RWPE1 (cell line): ENCODE results near the gene MFNG.

Experiments
- CTCF ChIA-PET: fragments of 350-600 bp; sonication (Branson Sonifier 250); formaldehyde crosslinking; extraction: SDS; loops from one replicate; lab custom pipeline; 2021; lab: Yijun Ruan, JAX
- POLR2A ChIA-PET: fragments of 400-600 bp; formaldehyde crosslinking; extraction: SDS; loops from one replicate; lab custom pipeline; 2020; ENCODE audit warnings: antibody characterized with exemption; ENCODE audit not compliant: low non-redundant PET; lab: Yijun Ruan, JAX
- DNase-seq: peaks from one replicate; pipeline ENCODE4 v3.0.0; 2012; ENCODE audit warnings: low spot score
- H3K27ac ChIP-seq: fragments of 450-650 bp; 2 replicates; pipeline ENCODE4 v1.5.1; 2017
- TF ChIP-seq, protein P1 (sequence below): fragments of 450-650 bp; conservative IDR thresholded peaks from 2 replicates; pipeline ENCODE4 v1.5.1; 2017; ENCODE audit warnings: low read depth, mild to moderate bottlenecking

Gene MFNG

DNA sequence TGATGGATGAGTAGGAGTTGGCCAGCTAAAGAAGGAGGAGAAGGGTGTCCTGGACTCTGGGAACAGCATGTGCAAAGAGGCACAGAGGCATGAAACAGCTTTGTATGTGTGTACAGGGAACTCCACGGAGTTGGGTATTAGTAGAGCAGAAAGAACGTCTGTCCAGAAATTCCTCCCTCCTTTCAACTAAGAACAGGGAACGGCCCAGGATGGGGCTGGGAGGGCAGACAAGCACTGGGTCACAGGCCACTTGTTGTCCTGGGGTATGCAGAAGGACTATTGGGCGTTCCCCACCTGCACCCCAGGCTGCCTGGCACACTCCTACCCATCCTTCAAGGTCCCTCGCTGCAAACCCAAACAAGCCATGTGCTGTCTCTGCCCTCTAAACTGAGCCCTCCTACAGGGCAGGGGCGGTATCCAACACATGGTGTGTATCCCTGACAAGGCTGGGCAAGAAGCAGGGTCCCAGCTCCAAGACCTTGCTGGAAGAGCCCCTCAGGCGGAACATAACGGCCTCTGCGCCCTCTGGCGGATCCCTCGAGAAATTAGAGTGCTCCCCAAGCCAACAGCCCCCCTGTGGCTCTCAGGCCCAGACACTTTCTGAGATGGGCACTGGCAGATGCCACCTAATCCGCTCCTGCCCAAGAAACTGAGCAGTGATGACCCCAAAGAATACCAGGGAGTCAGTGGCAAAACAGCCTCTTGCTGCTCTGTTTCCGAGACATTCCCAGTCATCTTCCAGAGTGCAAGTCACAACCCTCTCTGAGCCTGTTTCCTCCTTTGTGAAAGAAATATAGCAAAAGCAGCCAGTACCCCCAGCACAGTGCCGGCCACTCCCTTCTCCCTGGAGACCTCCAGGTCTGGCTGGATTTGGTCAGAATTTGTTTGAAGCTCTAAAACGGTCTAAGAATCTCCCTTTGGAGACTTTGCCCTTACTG, 57.3 kb downstream of the MFNG start:
- no peak for DNase-seq
- TF ChIP-seq, protein P1, sequence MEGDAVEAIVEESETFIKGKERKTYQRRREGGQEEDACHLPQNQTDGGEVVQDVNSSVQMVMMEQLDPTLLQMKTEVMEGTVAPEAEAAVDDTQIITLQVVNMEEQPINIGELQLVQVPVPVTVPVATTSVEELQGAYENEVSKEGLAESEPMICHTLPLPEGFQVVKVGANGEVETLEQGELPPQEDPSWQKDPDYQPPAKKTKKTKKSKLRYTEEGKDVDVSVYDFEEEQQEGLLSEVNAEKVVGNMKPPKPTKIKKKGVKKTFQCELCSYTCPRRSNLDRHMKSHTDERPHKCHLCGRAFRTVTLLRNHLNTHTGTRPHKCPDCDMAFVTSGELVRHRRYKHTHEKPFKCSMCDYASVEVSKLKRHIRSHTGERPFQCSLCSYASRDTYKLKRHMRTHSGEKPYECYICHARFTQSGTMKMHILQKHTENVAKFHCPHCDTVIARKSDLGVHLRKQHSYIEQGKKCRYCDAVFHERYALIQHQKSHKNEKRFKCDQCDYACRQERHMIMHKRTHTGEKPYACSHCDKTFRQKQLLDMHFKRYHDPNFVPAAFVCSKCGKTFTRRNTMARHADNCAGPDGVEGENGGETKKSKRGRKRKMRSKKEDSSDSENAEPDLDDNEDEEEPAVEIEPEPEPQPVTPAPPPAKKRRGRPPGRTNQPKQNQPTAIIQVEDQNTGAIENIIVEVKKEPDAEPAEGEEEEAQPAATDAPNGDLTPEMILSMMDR = peak; percentile 81
- CTCF ChIA-PET = interaction anchor here (0.6 to 1.0 kb wide), 5 partner anchors 9 to 111 kb away, joined by 3 to 4 read pairs (median 3); no protein-coding TSS in a partner anchor
- 0 out of 2 replicates have a peak overlapping the region, but pooled peaks have one; percentile 12 for H3K27ac ChIP-seq
- POLR2A ChIA-PET = no interaction called here

DNA sequence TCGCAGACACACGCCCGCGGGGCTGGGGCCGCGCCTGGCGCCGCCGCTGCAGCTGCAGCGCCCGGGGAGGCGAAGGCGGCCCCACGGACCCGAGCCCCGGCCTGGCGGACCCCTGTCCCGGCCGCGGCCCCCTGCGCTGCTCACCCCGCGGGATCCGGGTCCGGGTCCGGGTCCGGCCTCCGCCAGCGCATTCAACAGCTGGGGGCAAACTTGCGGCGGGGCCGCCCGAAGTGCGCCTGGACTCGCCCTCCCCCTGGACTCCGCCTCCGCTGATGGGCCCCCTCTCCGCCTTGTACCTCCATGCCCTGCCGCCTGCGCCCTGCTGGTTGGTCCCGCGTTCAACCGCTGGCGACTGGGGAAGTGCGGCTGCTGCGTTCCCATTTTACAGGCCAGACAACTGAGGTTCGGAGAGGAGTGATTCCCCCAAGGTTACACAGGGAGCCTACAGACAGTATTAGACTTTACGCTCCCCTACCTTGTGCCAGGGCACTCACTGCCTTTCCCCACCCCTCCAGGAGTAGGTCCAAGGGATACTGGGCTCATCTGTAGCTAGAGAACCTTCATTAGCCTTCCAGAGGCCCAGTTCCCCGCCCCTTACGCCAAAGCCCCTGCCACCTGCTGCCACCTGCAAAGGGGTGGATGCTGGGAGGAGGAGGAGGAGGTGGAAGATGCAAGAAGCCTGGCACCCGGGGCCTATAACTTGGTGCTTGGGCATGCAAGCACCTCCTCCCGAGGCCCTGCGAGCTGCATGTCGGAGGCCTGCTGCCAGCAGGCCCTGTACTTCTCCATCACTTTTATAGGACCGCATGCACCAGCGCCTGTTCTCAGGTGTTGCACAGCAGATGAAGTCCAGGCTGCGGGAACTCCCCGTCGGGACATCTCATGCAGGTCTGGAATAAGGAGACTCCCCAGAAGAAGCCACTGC, 58.2 kb downstream of the MFNG start:
- CTCF ChIA-PET = interaction anchor here (0.6 to 1.0 kb wide), 4 partner anchors 10 to 110 kb away, joined by 3 read pairs; no protein-coding TSS in a partner anchor
- DNase-seq = no peak
- TF ChIP-seq, protein P1 = no peak
- POLR2A ChIA-PET = no interaction called here
- H3K27ac ChIP-seq = peak overlapping the region; percentile 61

DNA sequence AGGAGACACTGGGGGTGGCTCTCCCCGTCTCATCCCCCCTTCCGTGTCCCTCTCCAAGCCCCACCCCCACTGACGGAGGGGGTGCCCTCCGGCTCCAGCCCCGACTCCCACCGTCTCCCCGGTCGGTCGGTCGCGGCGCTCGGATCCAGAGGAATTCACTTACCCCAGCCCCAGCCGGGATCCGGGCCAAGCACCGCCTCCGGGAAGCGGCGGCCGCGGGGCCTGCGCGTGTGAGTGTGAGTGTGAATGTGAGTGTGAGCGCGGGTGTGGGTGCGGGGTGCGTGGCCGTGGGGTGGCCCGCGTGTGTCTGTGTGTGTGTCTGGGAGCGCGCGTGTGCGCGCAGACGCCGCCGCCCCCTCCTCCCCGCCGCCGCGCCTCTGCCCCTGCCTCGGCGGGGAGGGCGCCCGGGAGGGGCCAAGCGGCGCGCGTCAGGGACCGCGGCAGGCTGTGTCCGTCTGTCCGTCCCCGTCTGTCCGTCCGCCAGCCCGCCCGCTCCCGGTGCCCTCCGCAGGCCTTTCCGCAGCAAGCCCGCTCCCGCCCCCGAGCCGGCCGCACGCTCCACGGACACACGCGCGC, 59.0 kb downstream of the MFNG start, which contains the start of gene ELFN2:
TSS of gene ELFN2 (minus strand) at position 345 of the 576 bp plus-strand sequence. CDS start 51,945 bp downstream, outside the sequence.
- peak; percentile 22 for DNase-seq
- peak within 1 kb of the TSS; percentile 61 for H3K27ac ChIP-seq
- TF ChIP-seq, protein P1 = no peak
- ChIA-PET POLR2A (no interaction called here), CTCF (interaction anchor here (0.6 kb wide), 1 partner anchor 90 kb away, joined by 3 read pairs; no protein-coding TSS in a partner anchor)

DNA sequence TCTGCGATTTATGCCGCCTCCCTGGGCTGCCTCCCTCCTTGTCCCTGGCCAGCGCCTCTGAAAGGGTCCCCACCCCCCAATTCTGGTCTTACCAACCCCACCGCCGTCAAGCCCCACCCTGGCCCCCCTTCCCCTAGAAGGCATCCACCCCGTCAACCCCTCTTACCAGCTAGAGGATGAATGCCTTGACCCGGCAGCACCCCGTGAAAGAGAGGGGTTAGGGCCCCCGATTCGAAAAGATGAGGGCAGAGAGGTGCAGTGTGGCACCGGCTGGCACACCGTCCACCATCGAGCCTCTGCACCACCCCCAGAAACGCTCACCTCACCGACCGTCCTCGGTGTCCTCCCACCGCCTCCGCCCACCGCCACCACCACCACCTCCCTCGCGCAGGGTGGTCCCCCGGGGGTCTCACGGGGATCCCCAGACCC, 59.5 kb downstream of the MFNG start:
- peak overlapping the region; percentile 61 for H3K27ac ChIP-seq
- POLR2A ChIA-PET = no interaction called here
- TF ChIP-seq, protein P1 = no peak
- no peak for DNase-seq
- CTCF ChIA-PET = interaction anchor here (0.6 kb wide), 1 partner anchor 89 kb away, joined by 3 read pairs; no protein-coding TSS in a partner anchor

DNA sequence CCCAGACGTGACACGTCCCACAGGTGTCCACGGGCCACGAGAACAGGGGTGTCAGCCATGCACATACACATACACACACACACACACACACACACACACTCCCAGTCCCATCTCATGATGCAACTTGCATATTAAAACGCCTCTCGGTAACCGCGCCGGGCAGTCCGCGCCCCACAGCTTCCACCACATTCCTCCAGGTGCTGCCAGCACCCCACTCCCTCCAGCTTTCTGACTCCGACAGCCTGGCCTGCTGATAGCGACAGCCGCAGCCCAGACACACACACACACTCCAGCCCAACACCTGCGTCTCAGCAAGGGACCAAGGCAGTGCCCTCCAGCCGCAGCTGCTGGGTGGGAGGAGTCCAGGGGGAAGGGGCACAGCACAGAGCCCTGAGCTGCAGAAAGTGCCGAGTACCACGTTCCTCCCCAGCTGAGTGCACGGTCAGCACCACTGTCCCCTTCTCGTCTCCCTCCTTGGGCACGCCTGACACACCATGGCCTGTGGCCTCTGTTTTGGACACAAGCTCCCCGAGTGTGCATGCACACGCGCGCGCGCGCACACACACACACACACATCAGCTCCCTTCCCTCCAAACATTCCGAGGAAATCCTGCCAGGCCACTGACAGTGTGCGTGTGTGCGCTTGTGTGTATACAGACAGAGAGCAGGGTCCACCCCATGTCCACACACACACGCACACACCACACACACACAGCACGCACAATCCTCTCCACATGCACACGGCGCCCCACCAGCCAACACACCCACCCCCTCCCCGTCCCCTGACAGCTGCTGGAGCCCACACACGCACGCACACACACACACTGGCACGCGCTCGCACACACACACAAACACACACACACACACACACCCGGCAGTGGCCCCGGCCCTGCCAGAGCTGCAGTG, 60.1 kb downstream of the MFNG start:
- ChIA-PET CTCF (interaction anchor here (0.6 to 0.7 kb wide), 3 partner anchors 70 to 102 kb away, joined by 3 to 4 read pairs (median 3); no protein-coding TSS in a partner anchor), POLR2A (no interaction called here)
- DNase-seq = no peak
- peak overlapping the region; percentile 61 for H3K27ac ChIP-seq
- TF ChIP-seq, protein P1 = no peak
